HCT116 (cell line): Measurements from ENCODE around the gene NEURL1B. TPM values are rescaled to one million over a fixed set of nuclear protein-coding genes. Genes with fewer than 3 reads are reported as not detected.

Experiments used
- ATAC-seq: fragments of 200-7000 bp; cut with Tn5 transposase; 2 replicates; pipeline ENCODE4 v1.9.1; 2020; ENCODE audit warnings: mild to moderate bottlenecking, moderate library complexity
- BruUV-seq: library from RNA; stranded (reverse); fragments of 400-500 nt; replicated peaks from 2 replicates; lab custom pipeline; 2021; lab: Mats Ljungman, UMichigan
- CTCF ChIA-PET: fragments of 300-600 bp; sonication (Branson Sonifier 250); formaldehyde crosslinking; loops from one replicate; lab custom pipeline; 2021; ENCODE audit warnings: antibody characterized with exemption; lab: Charles Lee
- POLR2A ChIA-PET: fragments of 300-600, 350-600 bp; sonication (Branson Sonifier 250); formaldehyde crosslinking; loops from one replicate; lab custom pipeline; 2021; ENCODE audit warnings: antibody characterized with exemption; lab: Charles Lee
- RAD21 ChIA-PET, 2 experiments: fragments of 300-600 bp; sonication (Branson Sonifier 250); formaldehyde crosslinking; loops; one replicate each; lab custom pipeline; 2023; ENCODE audit warnings: low total read pairs in 2 of 2; ENCODE audit not compliant: uncharacterized antibody in 2 of 2, unreplicated experiment in 2 of 2, low non-redundant PET in 1 of 2; lab: Charles Lee
- DNase-seq: peaks from one replicate; pipeline ENCODE4 v3.0.0-alpha.2; 2010; ENCODE audit warnings: low read depth, low spot score
- H2AFZ ChIP-seq: fragments of 200-600 bp; shearing (Covaris generic), sonication (generic); 2 replicates; pipeline ENCODE4 v1.6.1; 2017; ENCODE audit warnings: low read depth, mixed run types, mixed read lengths, antibody characterized with exemption, low read length; ENCODE audit not compliant: poor library complexity, severe bottlenecking
- H3K27ac ChIP-seq: 2 replicates; pipeline ENCODE4 v1.5.1; 2012; ENCODE audit warnings: low read depth, low read length
- H3K27me3 ChIP-seq: fragments of 200-600 bp; sonication (generic); 2 replicates; pipeline ENCODE4 v1.6.1; 2016; ENCODE audit warnings: mixed run types, low read length, mixed read lengths; ENCODE audit not compliant: insufficient read depth
- H3K36me3 ChIP-seq, 2 experiments: fragments of 200-500 bp in 1 of 2; fragments of 200-600 bp in 1 of 2; sonication (Bioruptor generic) in 1 of 2; sonication (generic) in 1 of 2; 2 replicates each; pipeline versions ENCODE4 v1.5.1 to v1.6.1; 2014 to 2016; ENCODE audit warnings: low read length in 2 of 2, inconsistent platforms in 1 of 2, mixed read lengths in 1 of 2, mixed run types in 1 of 2; ENCODE audit not compliant: insufficient read depth in 2 of 2, control insufficient read depth in 1 of 2
- H3K4me1 ChIP-seq, 2 experiments: fragments of 200-600 bp in 1 of 2; sonication (generic) in 1 of 2; 2 replicates each; pipeline versions ENCODE4 v1.5.1 to v1.6.1; 2012 to 2017; ENCODE audit warnings: low read length in 2 of 2, inconsistent platforms in 1 of 2, mild to moderate bottlenecking in 1 of 2, mixed read lengths in 1 of 2, mixed run types in 1 of 2, moderate library complexity in 1 of 2; ENCODE audit not compliant: insufficient read depth in 2 of 2, control insufficient read depth in 1 of 2
- H3K4me2 ChIP-seq: fragments of 200-600 bp; sonication (generic); 2 replicates; pipeline ENCODE4 v1.6.1; 2017; ENCODE audit warnings: mixed run types, low read length, mixed read lengths
- H3K4me3 ChIP-seq, 2 experiments: fragments of 200-600 bp in 1 of 2; sonication (generic) in 1 of 2; replicated peaks in 1 of 2; 2 replicates each; pipeline ENCODE4 v1.5.1; 2011 to 2016; ENCODE audit warnings: low read length in 2 of 2, control low read depth in 1 of 2, low read depth in 1 of 2, mild to moderate bottlenecking in 1 of 2, mixed read lengths in 1 of 2, mixed run types in 1 of 2
- H3K79me2 ChIP-seq: fragments of 200-600 bp; sonication (generic); 2 replicates; pipeline ENCODE4 v1.6.1; 2017; ENCODE audit warnings: mild to moderate bottlenecking, mixed run types, low read length, moderate library complexity, mixed read lengths; ENCODE audit not compliant: insufficient read depth
- H3K9ac ChIP-seq: fragments of 200-600 bp; sonication (generic); 2 replicates; pipeline ENCODE4 v1.6.1; 2016; ENCODE audit warnings: low read length, mixed read lengths
- H3K9me2 ChIP-seq: fragments of 200-600 bp; sonication (generic), shearing (Covaris generic); 2 replicates; pipeline ENCODE4 v1.6.1; 2017; ENCODE audit warnings: mixed run types, mild to moderate bottlenecking, moderate library complexity; ENCODE audit not compliant: insufficient read depth
- H3K9me3 ChIP-seq, 2 experiments: fragments of 200-500 bp in 1 of 2; fragments of 200-600 bp in 1 of 2; sonication (Bioruptor generic) in 1 of 2; sonication (generic) in 1 of 2; 2 replicates each; pipeline ENCODE4 v1.6.1; 2014 to 2017; ENCODE audit warnings: low read length in 2 of 2, mixed read lengths in 2 of 2, inconsistent platforms in 1 of 2, low read depth in 1 of 2, mild to moderate bottlenecking in 1 of 2, mixed run types in 1 of 2, moderate library complexity in 1 of 2; ENCODE audit not compliant: control insufficient read depth in 1 of 2, insufficient read depth in 1 of 2
- H4K20me1 ChIP-seq: fragments of 200-600 bp; sonication (generic), shearing (Covaris generic); 2 replicates; pipeline ENCODE4 v1.6.1; 2017; ENCODE audit warnings: mixed run types, mild to moderate bottlenecking, moderate library complexity; ENCODE audit not compliant: insufficient read depth
- EGR1 ChIP-seq: IDR thresholded peaks from 2 replicates; pipeline ENCODE4 v1.6.1; 2012; ENCODE audit warnings: low read depth
- EZH2 ChIP-seq: fragments of 200-600 bp; sonication (generic); IDR thresholded peaks from 2 replicates; pipeline ENCODE4 v1.6.1; 2017; ENCODE audit warnings: antibody characterized with exemption, mixed run types
- FOSL1 ChIP-seq: IDR thresholded peaks from 2 replicates; pipeline ENCODE4 v1.6.1; 2012; ENCODE audit warnings: low read depth
- POLR2A ChIP-seq: IDR thresholded peaks from 2 replicates; pipeline ENCODE4 v1.7.0; 2011; ENCODE audit warnings: borderline replicate concordance; ENCODE audit not compliant: insufficient read depth, insufficient read length; ENCODE audit errors: extremely low read depth
- POLR2AphosphoS5 ChIP-seq: IDR thresholded peaks from 2 replicates; pipeline ENCODE4 v1.6.1; 2011; ENCODE audit warnings: mild to moderate bottlenecking, low read depth, low read length, moderate library complexity
- RAD21 ChIP-seq: IDR thresholded peaks from 2 replicates; pipeline ENCODE4 v1.6.1; 2012; ENCODE audit warnings: low read depth, mild to moderate bottlenecking
- SIN3A ChIP-seq: IDR thresholded peaks from 2 replicates; pipeline ENCODE4 v1.6.1; 2012; ENCODE audit warnings: low read depth
- SP1 ChIP-seq: IDR thresholded peaks from 2 replicates; pipeline ENCODE4 v1.6.1; 2012; ENCODE audit warnings: low read depth
- SRF ChIP-seq: IDR thresholded peaks from 2 replicates; pipeline ENCODE4 v1.6.1; 2012; ENCODE audit warnings: low read depth
- TCF7L2 ChIP-seq: IDR thresholded peaks from 2 replicates; pipeline ENCODE4 v1.7.0; 2011; ENCODE audit warnings: borderline replicate concordance, inconsistent platforms; ENCODE audit not compliant: insufficient read depth, insufficient read length; ENCODE audit errors: extremely low read depth
- YY1 ChIP-seq: IDR thresholded peaks from 2 replicates; pipeline ENCODE4 v1.6.1; 2011; ENCODE audit warnings: low read length, low read depth, moderate library complexity, mild to moderate bottlenecking; ENCODE audit not compliant: insufficient replicate concordance; ENCODE audit errors: extremely low read depth
- ZBTB33 ChIP-seq: IDR thresholded peaks from 2 replicates; pipeline ENCODE4 v1.6.1; 2011; ENCODE audit warnings: mild to moderate bottlenecking, low read length, moderate library complexity; ENCODE audit not compliant: insufficient replicate concordance; ENCODE audit errors: extremely low read depth
- intact Hi-C: fragments of 100-400 bp; cut with micrococcal nuclease; formaldehyde crosslinking; loops from 2 replicates; pipeline ENCODE4 v1.10.0; 2022
- total RNA-seq: library from RNA; stranded (reverse); gene quantifications from one replicate; pipeline ENCODE4 v1.2.1, GENCODE V29; 2021; ENCODE audit not compliant: unreplicated experiment

Gene NEURL1B
- total RNA-seq, 1 experiment from 2014 or later: 5.8 TPM

- Histone ChIP-seq H3K27me3 (no peaks in the 10 kb centered on the region), H3K36me3 (no peaks in the 10 kb centered on the region), H3K9me2 (no peaks in the 10 kb centered on the region), H4K20me1 (no peaks in the 10 kb centered on the region), H2AFZ (no peak overlapping the region), H3K9ac (no peak overlapping the region), H3K4me1 (no peaks in the 10 kb centered on the region), H3K4me2 (no peak overlapping the region), H3K27ac (no peak overlapping the region), H3K79me2 (no peaks in the 10 kb centered on the region), H3K9me3 (no peaks in the 10 kb centered on the region), H3K4me3 (no peak overlapping the region)
- no peak for ATAC-seq
- DNase-seq: no peak
- RAD21 ChIA-PET: no interaction called here
- CTCF ChIA-PET: no interaction called here
- intact Hi-C loops: no loop called here
- POLR2A ChIA-PET: no interaction called here
- BruUV-seq: no TSS peak
- no peak for TF ChIP-seq ZBTB33
- TF ChIP-seq POLR2AphosphoS5: no peak
- no peak for TF ChIP-seq SP1
- TF ChIP-seq EGR1: no peak
- no peak for TF ChIP-seq SRF
- TF ChIP-seq POLR2A: no peak
- no peak for TF ChIP-seq RAD21
- TF ChIP-seq EZH2: no peak
- no peak for TF ChIP-seq YY1
- no peak for TF ChIP-seq SIN3A
- no peak for TF ChIP-seq FOSL1
- no peak for TF ChIP-seq TCF7L2
Measured at GRCh38 chr5:172674155-172674554, 33.1 kb downstream of the NEURL1B start.
